K562 (cell line): Measurements from ENCODE around the gene EVI5.

Experiments
- MXI1 ChIP-seq: IDR thresholded peaks from 2 replicates; pipeline ENCODE4 v1.6.1; 2011; ENCODE audit warnings: low read depth, mild to moderate bottlenecking, improper control_type of control experiment, low read length
- TF ChIP-seq, protein P1 (sequence below), 3 experiments: IDR thresholded peaks in 2 of 3; conservative IDR thresholded peaks in 1 of 3; 2 replicates each; pipeline ENCODE4 v1.5.1; 2011 to 2012; ENCODE audit warnings: low read length in 3 of 3, mild to moderate bottlenecking in 3 of 3, control low read depth in 2 of 3, improper control_type of control experiment in 1 of 3, inconsistent platforms in 1 of 3, low read depth in 1 of 3, mixed read lengths in 1 of 3, moderate library complexity in 1 of 3; ENCODE audit not compliant: insufficient read depth in 2 of 3

DNA sequence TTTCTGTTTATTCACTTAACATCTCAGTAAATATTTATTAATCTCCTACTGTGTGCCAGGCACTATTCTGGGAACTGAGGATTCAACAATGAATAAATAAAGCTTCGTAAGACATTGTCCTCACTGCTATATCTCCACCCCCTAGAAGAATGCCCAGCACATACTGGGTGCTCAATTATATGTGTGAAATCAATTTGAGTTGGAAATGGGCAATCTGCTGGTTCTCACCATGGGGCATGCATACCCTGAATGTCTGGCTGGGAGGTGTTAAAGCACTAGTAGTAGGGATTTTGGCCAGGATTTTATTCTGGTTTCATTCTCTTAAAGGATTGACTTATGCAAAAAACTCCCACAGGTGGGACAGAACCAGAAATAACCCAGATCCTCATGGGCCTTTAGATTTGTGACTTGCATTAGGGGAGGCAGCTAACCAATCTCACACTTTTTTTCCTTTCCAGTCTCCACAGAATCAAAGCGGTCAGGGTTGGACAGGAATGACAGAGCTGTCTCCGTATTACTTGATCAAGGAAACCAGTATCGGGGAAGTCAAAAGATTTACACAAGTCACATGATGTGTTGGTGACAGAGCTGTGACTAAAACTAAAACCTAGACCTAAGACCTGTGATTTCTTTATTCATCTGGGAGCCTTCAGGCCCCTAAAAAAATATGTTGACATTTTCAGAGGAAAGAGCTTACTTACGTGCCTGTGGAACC, 311.0 kb downstream of the EVI5 start:
- no peak for TF ChIP-seq MXI1
- TF ChIP-seq, protein P1, sequence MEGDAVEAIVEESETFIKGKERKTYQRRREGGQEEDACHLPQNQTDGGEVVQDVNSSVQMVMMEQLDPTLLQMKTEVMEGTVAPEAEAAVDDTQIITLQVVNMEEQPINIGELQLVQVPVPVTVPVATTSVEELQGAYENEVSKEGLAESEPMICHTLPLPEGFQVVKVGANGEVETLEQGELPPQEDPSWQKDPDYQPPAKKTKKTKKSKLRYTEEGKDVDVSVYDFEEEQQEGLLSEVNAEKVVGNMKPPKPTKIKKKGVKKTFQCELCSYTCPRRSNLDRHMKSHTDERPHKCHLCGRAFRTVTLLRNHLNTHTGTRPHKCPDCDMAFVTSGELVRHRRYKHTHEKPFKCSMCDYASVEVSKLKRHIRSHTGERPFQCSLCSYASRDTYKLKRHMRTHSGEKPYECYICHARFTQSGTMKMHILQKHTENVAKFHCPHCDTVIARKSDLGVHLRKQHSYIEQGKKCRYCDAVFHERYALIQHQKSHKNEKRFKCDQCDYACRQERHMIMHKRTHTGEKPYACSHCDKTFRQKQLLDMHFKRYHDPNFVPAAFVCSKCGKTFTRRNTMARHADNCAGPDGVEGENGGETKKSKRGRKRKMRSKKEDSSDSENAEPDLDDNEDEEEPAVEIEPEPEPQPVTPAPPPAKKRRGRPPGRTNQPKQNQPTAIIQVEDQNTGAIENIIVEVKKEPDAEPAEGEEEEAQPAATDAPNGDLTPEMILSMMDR (IDR thresholded peaks at IDR 0.05 in 2 of 3, conservative IDR thresholded peaks at IDR 0.05 in 1 of 3; ENCODE audit: insufficient read depth in 2 of 3, low read depth in 1 of 3, low read length in 3 of 3): no peak
